K562 (cell line): ENCODE data around the gene TYW1. TPM values are rescaled to one million over a fixed set of nuclear protein-coding genes. Genes with fewer than 3 reads are reported as not detected.
"Not testable (repeated sequence)": the region's sequence is repeated elsewhere in the genome, so short reads cannot be mapped to it uniquely, and the experiment has no call there.

Source experiments
- ATAC-seq: fragments of 200-7000 bp; cut with Tn5 transposase; 3 replicates; pipeline ENCODE4 v1.9.1; 2020; ENCODE audit warnings: moderate library complexity
- BruUV-seq: library from RNA; stranded (reverse); fragments of 400-500 nt; replicated peaks from 2 replicates; lab custom pipeline; 2021; lab: Mats Ljungman, UMichigan
- CTCF ChIA-PET: fragments of 300-600 bp; formaldehyde crosslinking; extraction: SDS; loops from one replicate; lab custom pipeline; 2021; ENCODE audit warnings: low intra/inter-chr PET ratio; lab: Yijun Ruan, JAX
- POLR2A ChIA-PET: fragments of 300-600, 350-650 bp; sonication (Branson Sonifier 250); formaldehyde crosslinking; extraction: SDS; loops from one replicate; lab custom pipeline; 2021; ENCODE audit warnings: antibody characterized with exemption, inconsistent platforms; lab: Yijun Ruan, JAX
- DNase-seq, 4 experiments: peaks; one replicate each; pipeline versions ENCODE4 v3.0.0 to v3.0.0-alpha.2; 2011 to 2018; ENCODE audit warnings: low spot score in 3 of 4, mixed read lengths in 3 of 4; ENCODE audit errors: extremely low read depth in 1 of 4
- FAIRE-seq: peaks from 2 replicates; lab custom pipeline; 2011; peaks lifted over from hg19 to GRCh38; lab: Jason Lieb, UNC
- H2AFZ ChIP-seq: 2 replicates; pipeline ENCODE4 v1.6.0; 2011; ENCODE audit warnings: low read depth, low read length, control low read depth, inconsistent platforms
- H3K27ac ChIP-seq: fragments of 200-600 bp; 3 replicates; pipeline ENCODE4 v1.8.0; 2011; ENCODE audit warnings: low read depth, mild to moderate bottlenecking, control low read depth, inconsistent platforms, low read length, moderate library complexity, mixed read lengths; ENCODE audit errors: extremely low read depth
- H3K27me3 ChIP-seq, 2 experiments: fragments of 300-600 bp in 1 of 2; 2 replicates in 1 of 2; 3 replicates in 1 of 2; pipeline versions ENCODE4 v1.6.0 to v1.8.0; 2011; ENCODE audit warnings: inconsistent platforms in 2 of 2, low read length in 2 of 2, mild to moderate bottlenecking in 1 of 2, mixed read lengths in 1 of 2, moderate library complexity in 1 of 2; ENCODE audit not compliant: control insufficient read depth in 2 of 2, insufficient read depth in 2 of 2
- H3K36me3 ChIP-seq: fragments of 300-600 bp; 3 replicates; pipeline ENCODE4 v1.8.0; 2011; ENCODE audit warnings: mild to moderate bottlenecking, low read length, inconsistent platforms; ENCODE audit not compliant: control insufficient read depth, insufficient read depth
- H3K4me1 ChIP-seq, 2 experiments: fragments of 200-600 bp in 1 of 2; replicated peaks in 1 of 2; 2 replicates in 1 of 2; 3 replicates in 1 of 2; pipeline versions ENCODE4 v1.5.1 to v1.8.0; 2011; ENCODE audit warnings: inconsistent platforms in 2 of 2, low read length in 2 of 2, mild to moderate bottlenecking in 1 of 2, mixed read lengths in 1 of 2, moderate library complexity in 1 of 2; ENCODE audit not compliant: control insufficient read depth in 2 of 2, insufficient read depth in 2 of 2
- H3K4me2 ChIP-seq: 2 replicates; pipeline ENCODE4 v1.6.1; 2011; ENCODE audit warnings: low read length, control low read depth, inconsistent platforms, mixed read lengths; ENCODE audit not compliant: insufficient read depth
- H3K4me3 ChIP-seq: fragments of 200-600 bp; sonication (generic), shearing (Covaris generic); 2 replicates; pipeline ENCODE4 v1.5.1; 2016; ENCODE audit warnings: control low read depth, inconsistent platforms
- H3K79me2 ChIP-seq: fragments of 200-600 bp; 3 replicates; pipeline ENCODE4 v1.8.0; 2011; ENCODE audit warnings: low read length, inconsistent platforms; ENCODE audit not compliant: control insufficient read depth, insufficient read depth
- H3K9ac ChIP-seq, 2 experiments: 2 replicates each; pipeline versions ENCODE4 v1.6.0 to v1.6.1; 2011; ENCODE audit warnings: low read depth in 2 of 2, low read length in 2 of 2, control low read depth in 1 of 2, inconsistent platforms in 1 of 2, mild to moderate bottlenecking in 1 of 2, mixed read lengths in 1 of 2; ENCODE audit not compliant: insufficient read depth in 1 of 2
- H3K9me1 ChIP-seq: one replicate; pipeline ENCODE4 v1.6.0; 2011; ENCODE audit warnings: inconsistent platforms, mild to moderate bottlenecking, low read length, moderate library complexity; ENCODE audit not compliant: control insufficient read depth, insufficient read depth
- H3K9me3 ChIP-seq: replicated peaks from 2 replicates; pipeline ENCODE4 v1.5.1; 2011; ENCODE audit warnings: low read depth, low read length, inconsistent platforms; ENCODE audit not compliant: control insufficient read depth, insufficient read depth
- H4K20me1 ChIP-seq: replicated peaks from 2 replicates; pipeline ENCODE4 v1.6.1; 2011; ENCODE audit warnings: low read length, inconsistent platforms, mixed read lengths; ENCODE audit not compliant: control insufficient read depth, insufficient read depth
- CBFA2T2 ChIP-seq: fragments of 450-650 bp; conservative IDR thresholded peaks from 2 replicates; pipeline ENCODE4 v1.6.1; 2017; ENCODE audit warnings: mild to moderate bottlenecking
- CBFA2T3 ChIP-seq: fragments of 450-650 bp; IDR thresholded peaks from 2 replicates; pipeline ENCODE4 v1.6.1; 2017
- CBX3 ChIP-seq, 2 experiments: IDR thresholded peaks; 1 replicate in 1 of 2; 2 replicates in 1 of 2; pipeline ENCODE4 v1.6.1; 2012; ENCODE audit warnings: inconsistent platforms in 2 of 2, low read length in 2 of 2, borderline replicate concordance in 1 of 2, control low read depth in 1 of 2
- CREB3L1 ChIP-seq: fragments of 450-650 bp; IDR thresholded peaks from 2 replicates; pipeline ENCODE4 v1.6.1; 2014; ENCODE audit warnings: low read depth, mild to moderate bottlenecking, moderate library complexity, borderline replicate concordance
- GATA2 ChIP-seq: sonication (generic); formaldehyde crosslinking; IDR thresholded peaks from 2 replicates; pipeline ENCODE4 v1.4.0; 2020; ENCODE audit warnings: mild to moderate bottlenecking, missing genetic modification reagents
- MAX ChIP-seq: sonication (generic); formaldehyde crosslinking; IDR thresholded peaks from 2 replicates; pipeline ENCODE4 v1.9.0; 2022; ENCODE audit warnings: mild to moderate bottlenecking, missing genetic modification reagents
- MITF ChIP-seq: IDR thresholded peaks from 2 replicates; pipeline ENCODE4 v1.6.1; 2014; ENCODE audit warnings: antibody characterized with exemption
- RAD51 ChIP-seq: fragments of 450-650 bp; IDR thresholded peaks from 2 replicates; pipeline ENCODE4 v1.7.1; 2016; ENCODE audit warnings: low read depth, mild to moderate bottlenecking, borderline replicate concordance
- SIX5 ChIP-seq, 2 experiments: IDR thresholded peaks; 2 replicates each; pipeline ENCODE4 v1.6.1; 2011; ENCODE audit warnings: low read length in 2 of 2, borderline replicate concordance in 1 of 2, low read depth in 1 of 2, mild to moderate bottlenecking in 1 of 2, moderate library complexity in 1 of 2; ENCODE audit not compliant: insufficient read depth in 1 of 2
- SMAD4 ChIP-seq: fragments of 250-450 bp; sonication (Bioruptor Pico); conservative IDR thresholded peaks from 2 replicates; pipeline ENCODE4 v1.8.0; 2021; ENCODE audit warnings: inconsistent platforms, mild to moderate bottlenecking, moderate library complexity
- TCF3 ChIP-seq: sonication (generic); formaldehyde crosslinking; IDR thresholded peaks from 2 replicates; pipeline ENCODE4 v1.4.0; 2020; ENCODE audit warnings: mild to moderate bottlenecking, missing genetic modification reagents
- TRIM24 ChIP-seq, 2 experiments: fragments of 450-650 bp; IDR thresholded peaks; 2 replicates each; pipeline ENCODE4 v1.6.1; 2016
- USF1 ChIP-seq: sonication (generic); formaldehyde crosslinking; IDR thresholded peaks from 2 replicates; pipeline ENCODE4 v1.9.0; 2022; ENCODE audit warnings: mild to moderate bottlenecking, missing genetic modification reagents
- USF2 ChIP-seq: sonication (generic); formaldehyde crosslinking; IDR thresholded peaks from 2 replicates; pipeline ENCODE4 v1.5.0; 2020; ENCODE audit warnings: missing genetic modification reagents
- ZBTB7A ChIP-seq: IDR thresholded peaks from 2 replicates; pipeline ENCODE4 v1.6.1; 2011; ENCODE audit warnings: low read depth, mild to moderate bottlenecking, low read length, moderate library complexity, borderline replicate concordance; ENCODE audit not compliant: control insufficient read depth
- ZNF316 ChIP-seq: fragments of 450-650 bp; IDR thresholded peaks from 2 replicates; pipeline ENCODE4 v1.6.1; 2016
- WGBS: fragments of 100-300 bp; shearing (Covaris generic); methylation state at CpG from one replicate; pipeline ENCODE4 v1.1.6; 2016; ENCODE audit warnings: low coverage, mixed read lengths; ENCODE audit not compliant: insufficient coverage; ENCODE audit errors: missing lambda C conversion rate; 5-methylcytosine and 5-hydroxymethylcytosine counted together
- in situ Hi-C: fragments of 300-500 bp; cut with MboI; formaldehyde crosslinking; loops from 4 replicates; pipeline ENCODE4 v1.15.0; 2018; ENCODE audit warnings: inconsistent platforms, mixed read lengths
- intact Hi-C: fragments of 100-400 bp; cut with micrococcal nuclease; formaldehyde crosslinking; loops from 2 replicates; pipeline ENCODE4 v1.14.2; 2022
- polyA plus RNA-seq, 8 experiments: library from polyadenylated mRNA; depleted of rRNA in 4 of 8; stranded (reverse) in 5 of 8; unstranded in 3 of 8; fragments of >200 nt; fragmentation: Nextera tagmentation in 2 of 8; fragmentation: Illumina TruSeq in 1 of 8; extraction: Ambion mirVana in 2 of 8; extraction: Trizol in 1 of 8; gene quantifications; 2 replicates each; pipeline versions ENCODE4 v1.2.1 to v1.2.3, GENCODE V29; 2011 to 2014; ENCODE audit warnings: inconsistent platforms in 1 of 8, missing spikeins in 1 of 8
- total RNA-seq, 7 experiments: library from RNA; depleted of rRNA in 6 of 7; stranded (reverse); fragments of >200 nt in 6 of 7; fragmentation: Illumina TruSeq in 2 of 7; extraction: Trizol in 2 of 7; gene quantifications; 2 replicates each; pipeline versions ENCODE4 v1.2.1 to v1.2.3, GENCODE V29; 2011 to 2021; ENCODE audit warnings: low replicate concordance in 1 of 7

TYW1 gene
- total and polyA plus RNA-seq, 9 of the 15 experiments (the other 6 are each of a cell fraction or from before 2014, with no cell fraction given), result 17.4 to 32.0 (median 26.2) TPM

- POLR2A ChIA-PET, H3K9me3 ChIP-seq, H3K27ac ChIP-seq, intact Hi-C loops, CTCF ChIA-PET, H3K4me3 ChIP-seq, H3K36me3 ChIP-seq, H3K9ac ChIP-seq, in situ Hi-C loops, H3K9me1 ChIP-seq, H3K27me3 ChIP-seq, H3K79me2 ChIP-seq, H3K4me2 ChIP-seq, BruUV-seq, H4K20me1 ChIP-seq: not testable (repeated sequence)
- ATAC-seq (peak; percentile 94), DNase-seq (peak in 2 of 4 experiments; percentile 15 to 79), FAIRE-seq (peak; percentile 61)
- H3K4me1 ChIP-seq, result peaks cover 0 to 11% of the 10 kb centered on the region in 2 experiments; a peak in 3 of 5 replicates
- 0 out of 2 replicates have a peak overlapping the region, but pooled peaks have one; percentile 13 for H2AFZ ChIP-seq
- 16% methylated on average over 4 of the region's 5 CpGs for WGBS
- 0 out of 2 replicates have a peak, but pooled peaks have one; percentile 22 for TF ChIP-seq SMAD4 (CRISPR knock-in tag)
- TF ChIP-seq ZBTB7A, result peak; percentile 21; the same call in 1 of the 2 replicates
- peak; percentile 42 for TF ChIP-seq CBFA2T2
- TF ChIP-seq TRIM24 (IDR thresholded peaks at IDR 0.05), result 0 out of 4 replicates have a peak, but pooled peaks of 1 of the 2 experiments have one; percentile 40
- TF ChIP-seq ZNF316, result peak; percentile 26; the same call in 1 of the 2 replicates
- TF ChIP-seq CBFA2T3, result peak; percentile 60
- TF ChIP-seq USF1 (CRISPR knock-in tag), result peak; percentile 44; the same call in 1 of the 2 replicates
- TF ChIP-seq MAX (CRISPR knock-in tag), result peak; percentile 31; the same call in 1 of the 2 replicates
- peak; percentile 14; the same call in 1 of the 2 replicates for TF ChIP-seq USF2 (CRISPR knock-in tag)
- TF ChIP-seq SIX5 (IDR thresholded peaks at IDR 0.05; ENCODE audit: borderline replicate concordance in 1 of 2, insufficient read depth in 1 of 2, low read depth in 1 of 2, low read length in 2 of 2), result 0 out of 4 replicates have a peak, but pooled peaks of 1 of the 2 experiments have one; percentile 2
- TF ChIP-seq GATA2 (CRISPR knock-in tag), result 0 out of 2 replicates have a peak, but pooled peaks have one; percentile 26
- TF ChIP-seq RAD51, result peak; percentile 47; the same call in 1 of the 2 replicates
- peak; percentile 97; the same call in 1 of the 2 replicates for TF ChIP-seq CREB3L1
- TF ChIP-seq CBX3 (IDR thresholded peaks at IDR 0.05; ENCODE audit: borderline replicate concordance in 1 of 2, low read length in 2 of 2), result peak in 1 of 2 experiments; percentile 34; a peak in 1 of 3 replicates
- peak; percentile 56; the same call in 1 of the 2 replicates for TF ChIP-seq MITF
- peak; percentile 48 for TF ChIP-seq TCF3 (CRISPR knock-in tag)
Observed at GRCh38 chr7:67191002-67191720, 194.5 kb downstream of the TYW1 start.
